Colonic mucosa (tissue), 4 donors: ENCODE results near the gene C10orf62. TPM values are rescaled to one million over a fixed set of nuclear protein-coding genes. Genes with fewer than 3 reads are reported as not detected.

Experiments used
- DNase-seq: peaks from one replicate; pipeline ENCODE4 v3.0.0-alpha.2; 2020
- H3K27ac ChIP-seq: fragments of 200-600 bp; one replicate; pipeline ENCODE4 v1.8.0; 2021
- H3K27me3 ChIP-seq: fragments of 200-600 bp; one replicate; pipeline ENCODE4 v1.8.0; 2021
- H3K36me3 ChIP-seq: fragments of 200-600 bp; one replicate; pipeline ENCODE4 v1.8.0; 2021
- H3K4me1 ChIP-seq: fragments of 200-600 bp; one replicate; pipeline ENCODE4 v1.8.0; 2021; ENCODE audit warnings: mild to moderate bottlenecking
- H3K4me3 ChIP-seq: fragments of 200-600 bp; one replicate; pipeline ENCODE4 v1.8.0; 2021
- H3K9ac ChIP-seq, 2 donors: one replicate each; pipeline ENCODE4 v1.7.0; 2013; ENCODE audit warnings: control low read depth in 2 of 2, low read depth in 2 of 2, low read length in 2 of 2
- H3K9me3 ChIP-seq: fragments of 200-600 bp; one replicate; pipeline ENCODE4 v1.8.0; 2021
- CTCF ChIP-seq: fragments of 200-600 bp; IDR thresholded peaks from one replicate; pipeline ENCODE4 v1.8.0; 2022; ENCODE audit warnings: antibody characterized with exemption, mild to moderate bottlenecking
- intact Hi-C: fragments of 100-400 bp; cut with DNase I; formaldehyde crosslinking; loops from one replicate; pipeline ENCODE4 v1.14.1; 2022
- total RNA-seq, 2 donors: library from RNA; stranded (reverse); fragmentation: NEBNext Ultra II Directional in 1 of 2; extraction: Animal tissue kit (Norgen Biotek cat#: 25700) in 1 of 2; gene quantifications; one replicate each; pipeline ENCODE4 v1.2.1, GENCODE V29; 2021
- donor health status: healthy.
- donor health status: DM: no; HTN: no; CAD: no.
- donor health status: DM: no; HTN: no; CAD: no.

C10orf62 gene
- total RNA-seq, 2 donors from 2014 or later: not detected

DNA sequence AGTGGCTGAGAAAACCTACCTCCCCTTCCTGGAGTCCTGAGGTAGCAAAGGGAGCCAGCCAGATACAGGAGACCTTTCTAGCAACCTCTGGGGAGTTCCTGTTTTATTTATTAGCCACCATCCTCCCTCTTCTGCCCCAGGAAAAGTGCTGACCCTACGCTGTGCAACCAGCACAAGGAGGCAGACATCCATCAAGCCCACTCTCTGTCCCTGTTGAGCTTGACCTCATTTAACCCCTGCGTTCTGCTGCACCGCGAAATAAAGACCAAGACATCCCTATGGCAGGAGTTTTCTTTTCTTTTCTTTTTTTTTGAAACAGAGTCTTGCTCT, 42.3 kb upstream of the C10orf62 start:
- Histone ChIP-seq H3K4me3 (no peak overlapping the region), H3K9ac (no peak overlapping the region), H3K9me3 (no peaks in the 10 kb centered on the region), H3K4me1 (no peaks in the 10 kb centered on the region), H3K36me3 (no peaks in the 10 kb centered on the region), H3K27ac (no peak overlapping the region), H3K27me3 (no peaks in the 10 kb centered on the region)
- TF ChIP-seq CTCF: no peak
- intact Hi-C loops: no loop called here
- DNase-seq: no peak

- no peaks in the 10 kb centered on the region for H3K36me3 ChIP-seq
- DNase-seq: no peak
- no peak overlapping the region for H3K27ac ChIP-seq
- no peak overlapping the region for H3K4me3 ChIP-seq
- no peak overlapping the region for H3K9ac ChIP-seq
- intact Hi-C loops: no loop called here
- TF ChIP-seq CTCF: no peak
- H3K27me3 ChIP-seq: no peaks in the 10 kb centered on the region
- no peaks in the 10 kb centered on the region for H3K9me3 ChIP-seq
- no peaks in the 10 kb centered on the region for H3K4me1 ChIP-seq
Observed at GRCh38 chr10:97547962-97548361, 41.6 kb upstream of the C10orf62 start.

DNA sequence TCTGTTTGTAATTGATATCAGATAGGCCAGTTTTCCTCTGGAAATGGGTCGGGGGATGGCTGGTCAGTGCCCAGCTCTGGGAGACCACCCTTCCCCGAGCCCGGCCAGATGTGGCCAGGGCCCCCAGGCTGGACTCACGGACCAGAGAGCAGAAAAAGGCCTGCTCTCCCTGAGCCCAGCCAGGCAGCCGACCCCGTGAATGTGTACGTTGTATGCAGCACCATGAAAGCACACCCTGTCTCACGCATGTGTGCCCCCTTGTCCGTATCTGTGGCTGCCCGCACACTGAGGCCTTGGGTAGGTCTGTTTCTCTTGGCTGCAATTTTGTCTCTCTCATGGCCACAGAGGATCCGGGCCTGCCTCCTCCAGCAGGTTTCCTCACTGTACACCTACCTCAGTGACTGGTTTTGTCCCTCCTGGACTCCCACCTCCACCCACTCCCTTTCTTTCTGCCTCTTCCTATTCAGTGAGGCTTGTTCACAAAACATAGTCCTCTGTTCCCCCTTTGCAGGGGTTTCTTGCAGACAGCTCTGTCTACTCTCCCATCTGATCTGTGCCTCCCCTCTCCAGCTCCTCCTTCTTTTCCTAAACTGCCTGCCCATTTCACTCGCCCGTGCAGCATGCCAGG, 40.6 kb upstream of the C10orf62 start:
- intact Hi-C loops: no loop called here
- no peak for DNase-seq
- Histone ChIP-seq H3K4me3 (no peak overlapping the region), H3K4me1 (no peaks in the 10 kb centered on the region), H3K36me3 (no peaks in the 10 kb centered on the region), H3K27ac (no peak overlapping the region), H3K9ac (no peak overlapping the region), H3K9me3 (no peaks in the 10 kb centered on the region), H3K27me3 (no peaks in the 10 kb centered on the region)
- no peak for TF ChIP-seq CTCF

DNA sequence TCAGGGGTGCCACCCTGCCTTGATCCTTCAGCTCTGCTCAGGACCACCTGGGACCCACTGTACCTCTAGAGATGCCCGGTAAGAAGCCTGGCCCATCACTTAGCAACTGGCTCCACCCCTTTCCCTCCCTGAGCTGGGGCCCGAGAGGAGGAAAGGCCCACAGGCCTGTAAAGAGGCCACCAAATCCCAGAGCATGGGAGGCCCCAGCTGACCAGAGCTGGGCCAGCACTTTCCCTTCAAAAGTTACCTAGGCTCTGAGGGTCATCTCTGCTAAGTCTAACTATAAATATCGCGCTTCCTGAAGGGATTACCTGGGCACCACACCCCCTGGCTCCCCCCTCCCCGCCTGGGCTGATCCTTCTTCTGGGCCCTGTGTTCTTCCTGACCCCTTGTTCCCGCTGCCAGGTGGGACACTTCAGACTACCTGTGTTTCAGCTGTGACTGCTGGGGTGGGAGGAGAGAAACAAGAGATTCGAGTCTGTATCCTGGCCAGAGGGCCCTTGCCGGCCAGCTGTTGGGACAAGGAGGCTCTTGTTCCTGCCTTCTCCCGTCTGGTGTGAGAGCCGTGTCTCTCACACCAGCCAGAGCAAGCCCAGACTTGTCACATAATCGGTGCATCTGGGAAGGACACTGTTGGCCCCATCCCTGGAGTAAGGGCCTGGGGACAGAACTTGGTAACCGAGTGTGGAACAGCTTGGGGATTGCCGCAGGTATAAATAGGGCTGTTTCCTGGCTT, 39.8 kb upstream of the C10orf62 start:
- Histone ChIP-seq H3K9me3 (no peaks in the 10 kb centered on the region), H3K36me3 (no peaks in the 10 kb centered on the region), H3K4me1 (no peaks in the 10 kb centered on the region), H3K27ac (no peak overlapping the region), H3K9ac (no peak overlapping the region), H3K27me3 (no peaks in the 10 kb centered on the region), H3K4me3 (no peak overlapping the region)
- TF ChIP-seq CTCF: no peak
- intact Hi-C loops: loop anchor here (5.0 kb wide), 1 partner anchor 87 kb away; no protein-coding TSS in a partner anchor
- DNase-seq: no peak

- H3K9me3 ChIP-seq: no peaks in the 10 kb centered on the region
- H3K36me3 ChIP-seq: no peaks in the 10 kb centered on the region
- DNase-seq: no peak
- TF ChIP-seq CTCF: no peak
- intact Hi-C loops: loop anchor here (5.0 kb wide), 1 partner anchor 88 kb away; no protein-coding TSS in a partner anchor
- no peak overlapping the region for H3K4me3 ChIP-seq
- H3K27ac ChIP-seq: no peak overlapping the region
- no peaks in the 10 kb centered on the region for H3K27me3 ChIP-seq
- no peak overlapping the region for H3K9ac ChIP-seq
- no peaks in the 10 kb centered on the region for H3K4me1 ChIP-seq
Observed at GRCh38 chr10:97550336-97551149, 39.0 kb upstream of the C10orf62 start.
